ENCODE data around the gene FRZB.
"Not testable (repeated sequence)": the region's sequence is repeated elsewhere in the genome, so short reads cannot be mapped to it uniquely, and the experiment has no call there.

Gene FRZB

DNA sequence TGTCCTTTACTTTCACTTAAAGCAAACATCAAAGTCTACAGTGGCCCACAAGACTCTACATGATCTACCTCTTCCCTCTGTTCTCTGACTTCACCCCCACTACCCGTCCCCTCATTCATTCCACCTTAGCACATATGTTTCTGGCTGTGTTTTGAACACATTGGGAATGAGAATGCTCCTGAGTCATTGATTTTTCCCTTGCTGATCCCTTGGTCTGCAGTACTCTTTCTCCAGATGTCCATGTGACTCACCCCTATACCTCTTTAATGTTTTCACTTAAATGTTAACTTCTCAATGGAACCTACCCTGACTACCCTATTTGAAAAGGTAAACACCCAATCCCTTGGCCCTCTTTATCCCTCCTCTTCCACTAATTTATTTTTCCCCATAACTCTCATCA is 30.7 kb upstream of the FRZB start:
- TF ChIP-seq, protein P1, sequence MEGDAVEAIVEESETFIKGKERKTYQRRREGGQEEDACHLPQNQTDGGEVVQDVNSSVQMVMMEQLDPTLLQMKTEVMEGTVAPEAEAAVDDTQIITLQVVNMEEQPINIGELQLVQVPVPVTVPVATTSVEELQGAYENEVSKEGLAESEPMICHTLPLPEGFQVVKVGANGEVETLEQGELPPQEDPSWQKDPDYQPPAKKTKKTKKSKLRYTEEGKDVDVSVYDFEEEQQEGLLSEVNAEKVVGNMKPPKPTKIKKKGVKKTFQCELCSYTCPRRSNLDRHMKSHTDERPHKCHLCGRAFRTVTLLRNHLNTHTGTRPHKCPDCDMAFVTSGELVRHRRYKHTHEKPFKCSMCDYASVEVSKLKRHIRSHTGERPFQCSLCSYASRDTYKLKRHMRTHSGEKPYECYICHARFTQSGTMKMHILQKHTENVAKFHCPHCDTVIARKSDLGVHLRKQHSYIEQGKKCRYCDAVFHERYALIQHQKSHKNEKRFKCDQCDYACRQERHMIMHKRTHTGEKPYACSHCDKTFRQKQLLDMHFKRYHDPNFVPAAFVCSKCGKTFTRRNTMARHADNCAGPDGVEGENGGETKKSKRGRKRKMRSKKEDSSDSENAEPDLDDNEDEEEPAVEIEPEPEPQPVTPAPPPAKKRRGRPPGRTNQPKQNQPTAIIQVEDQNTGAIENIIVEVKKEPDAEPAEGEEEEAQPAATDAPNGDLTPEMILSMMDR (IDR thresholded peaks at IDR 0.05; ENCODE audit: low read depth, low read length): no peak
- H3K4me3 ChIP-seq (ENCODE audit: low read depth, low read length): no peak overlapping the region

DNA sequence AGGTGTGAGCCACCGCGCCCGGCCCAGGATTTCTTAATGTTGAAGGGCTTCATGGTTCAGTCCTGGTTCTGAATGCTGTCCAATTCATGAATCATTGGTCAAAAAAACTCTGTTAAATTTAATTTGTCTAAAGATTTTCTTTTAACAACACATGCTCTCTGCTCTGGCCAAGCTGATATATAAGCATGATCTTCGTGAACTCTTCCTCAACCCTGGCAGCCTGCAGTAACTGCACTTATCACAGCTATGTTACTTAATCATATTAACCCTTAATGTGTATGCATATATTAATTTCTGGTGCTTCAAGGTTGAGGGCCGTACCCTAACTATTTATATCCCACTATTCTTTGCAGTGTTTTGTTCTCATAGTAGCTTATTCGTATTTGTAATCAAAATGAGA is 29.4 kb upstream of the FRZB start:
- TF ChIP-seq, protein P1 (IDR thresholded peaks at IDR 0.05; ENCODE audit: low read depth, low read length): no peak
- no peak overlapping the region for H3K4me3 ChIP-seq (ENCODE audit: low read depth, low read length)

DNA sequence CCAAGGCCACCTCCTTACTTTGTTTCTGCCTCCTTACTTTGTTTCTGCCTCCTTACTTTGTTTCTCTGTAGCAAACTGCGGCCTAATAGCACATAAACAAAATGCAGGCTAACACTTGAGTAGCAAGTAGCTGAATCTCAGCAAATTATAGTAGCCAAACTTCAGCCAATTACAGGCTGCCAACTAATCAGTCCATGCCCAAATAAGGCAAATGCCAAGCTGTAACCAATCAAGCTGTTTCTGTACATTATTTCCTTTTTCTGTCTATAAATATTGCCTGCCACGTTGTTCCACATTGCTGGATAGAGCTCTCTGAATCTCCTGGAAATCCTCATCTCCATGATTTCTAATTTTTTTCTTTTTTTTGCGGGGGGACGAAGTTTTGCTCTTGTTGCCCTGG is 28.7 kb upstream of the FRZB start:
- TF ChIP-seq, protein P1 (IDR thresholded peaks at IDR 0.05; ENCODE audit: low read depth, low read length): no peak
- no peak overlapping the region for H3K4me3 ChIP-seq (ENCODE audit: low read depth, low read length)

DNA sequence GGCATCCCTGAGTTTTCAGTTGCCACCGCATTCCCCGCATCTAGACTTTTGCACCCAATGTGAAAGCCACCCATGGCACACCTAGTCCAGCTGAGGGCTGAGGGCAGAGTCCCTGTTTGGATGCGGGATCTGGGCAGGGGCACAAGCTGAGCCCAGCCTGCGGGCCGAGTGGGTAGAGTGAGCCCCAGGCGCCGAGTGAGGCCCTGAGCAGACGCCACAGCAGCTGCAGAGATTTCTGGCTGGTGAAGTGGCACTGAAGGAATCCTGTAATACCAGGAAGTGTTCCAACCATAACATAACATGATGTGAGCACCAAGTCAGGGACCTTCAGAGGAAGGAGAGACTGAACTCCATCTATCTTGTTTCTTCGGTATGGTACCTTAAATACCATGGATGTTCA is 27.7 kb upstream of the FRZB start:
- TF ChIP-seq, protein P1 (IDR thresholded peaks at IDR 0.05; ENCODE audit: low read depth, low read length): no peak
- no peak overlapping the region for H3K4me3 ChIP-seq (ENCODE audit: low read depth, low read length)

DNA sequence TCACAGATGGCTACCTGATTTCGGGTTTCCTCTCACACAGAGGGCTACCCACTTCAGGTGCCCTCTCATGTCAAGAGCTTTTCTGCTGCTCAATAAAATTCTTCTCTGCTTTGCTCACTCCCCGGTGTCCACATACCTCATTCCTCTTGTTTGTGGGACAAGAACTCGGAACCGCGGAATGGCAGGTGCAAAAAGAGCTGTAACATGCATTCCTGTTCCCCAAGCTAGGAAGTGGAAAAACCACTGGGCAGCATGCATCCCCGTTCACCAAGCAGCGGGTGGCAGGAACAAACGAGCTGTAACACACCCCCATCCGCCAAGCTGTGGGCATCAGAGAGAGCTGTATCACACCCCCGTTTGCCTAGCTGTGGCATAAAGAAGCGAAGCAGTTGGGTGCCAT is 27.2 kb upstream of the FRZB start:
- TF ChIP-seq, protein P1 (IDR thresholded peaks at IDR 0.05; ENCODE audit: low read depth, low read length): no peak
- no peak overlapping the region for H3K4me3 ChIP-seq (ENCODE audit: low read depth, low read length)

DNA sequence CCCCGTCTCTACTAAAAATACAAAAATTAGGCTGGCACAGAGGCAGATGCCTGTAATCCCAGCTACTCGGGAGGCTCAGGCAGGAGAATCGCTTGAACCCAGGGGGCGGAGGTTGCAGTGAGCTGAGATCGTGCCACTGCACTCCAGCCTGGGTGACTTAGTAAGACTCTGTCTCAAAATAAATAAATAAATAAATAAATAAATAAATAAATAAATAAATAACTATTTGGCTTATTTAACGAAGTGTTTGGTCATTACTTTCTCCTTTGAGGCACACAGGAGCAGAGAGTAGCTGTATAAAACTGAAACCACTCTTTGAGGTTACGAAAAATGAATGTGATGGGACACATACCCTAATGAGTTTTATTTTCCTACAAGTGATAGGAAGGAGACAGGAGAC is 26.6 kb upstream of the FRZB start:
- H3K4me3 ChIP-seq (ENCODE audit: low read depth, low read length): not testable (repeated sequence)

DNA sequence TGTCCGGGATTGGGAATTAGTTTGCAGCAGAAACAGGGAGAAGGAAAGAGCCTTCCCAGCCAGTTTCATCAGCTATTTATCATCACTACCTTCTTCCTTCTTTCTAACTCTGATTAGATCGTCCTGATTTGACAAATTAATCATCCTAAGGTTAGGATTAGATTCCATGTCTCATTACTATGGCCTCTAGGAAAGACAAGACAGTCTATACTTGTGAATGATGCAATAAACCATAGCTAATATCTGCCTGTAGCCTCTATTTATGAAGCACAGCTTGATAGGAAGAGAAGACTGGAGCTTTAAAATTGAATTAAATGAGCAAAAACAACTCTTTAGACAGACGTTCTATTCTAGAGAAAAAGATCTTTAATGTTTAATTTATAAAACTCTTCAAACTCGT is 25.2 kb upstream of the FRZB start:
- H3K4me3 ChIP-seq (ENCODE audit: low read depth, low read length): no peak overlapping the region
- TF ChIP-seq, protein P1 (IDR thresholded peaks at IDR 0.05; ENCODE audit: low read depth, low read length): no peak

DNA sequence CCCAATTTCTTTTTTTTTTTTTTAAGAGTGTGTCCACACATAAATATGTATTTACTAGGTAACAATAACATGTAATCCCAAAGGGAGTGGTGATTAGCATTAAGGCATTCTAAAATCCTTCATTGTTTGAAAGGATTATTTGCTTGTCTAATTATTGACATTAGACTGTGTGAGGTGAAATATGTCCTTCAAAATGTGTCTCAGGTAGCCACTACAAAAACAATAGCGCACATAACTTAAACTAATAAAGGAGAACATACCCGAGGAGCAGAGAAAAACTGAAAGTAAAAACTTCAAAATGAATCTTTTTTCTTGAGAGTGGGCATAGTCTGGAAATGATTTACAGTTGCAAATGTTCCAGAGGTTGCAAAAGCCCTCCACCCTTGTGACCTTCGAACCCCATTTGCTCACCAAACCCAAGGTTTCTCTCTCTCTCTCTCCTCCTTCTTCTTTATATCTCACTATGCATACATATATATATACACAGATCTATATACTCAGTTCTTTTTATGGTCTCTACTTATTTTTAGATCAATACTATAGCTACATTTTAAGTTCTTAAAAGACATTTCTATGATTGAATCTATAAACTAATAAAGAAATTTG is 24.4 kb upstream of the FRZB start:
- TF ChIP-seq, protein P1 (IDR thresholded peaks at IDR 0.05; ENCODE audit: low read depth, low read length): no peak
- no peak overlapping the region for H3K4me3 ChIP-seq (ENCODE audit: low read depth, low read length)

Measured in WI38 (cell line).